GM23248 (cell line): ENCODE measurements around the gene NPC1.

Experiments
- EZH2 ChIP-seq: fragments of 200-600 bp; sonication (generic); IDR thresholded peaks from 2 replicates; pipeline ENCODE4 v1.6.1; 2018; ENCODE audit warnings: antibody characterized with exemption, mild to moderate bottlenecking; ENCODE audit not compliant: insufficient read depth, poor library complexity, severe bottlenecking
- EZH2phosphoT487 ChIP-seq: fragments of 200-600 bp; sonication (generic); IDR thresholded peaks from 2 replicates; pipeline ENCODE4 v1.6.1; 2018; ENCODE audit warnings: antibody characterized with exemption, moderate library complexity, mild to moderate bottlenecking, low read depth; ENCODE audit not compliant: insufficient read depth

DNA sequence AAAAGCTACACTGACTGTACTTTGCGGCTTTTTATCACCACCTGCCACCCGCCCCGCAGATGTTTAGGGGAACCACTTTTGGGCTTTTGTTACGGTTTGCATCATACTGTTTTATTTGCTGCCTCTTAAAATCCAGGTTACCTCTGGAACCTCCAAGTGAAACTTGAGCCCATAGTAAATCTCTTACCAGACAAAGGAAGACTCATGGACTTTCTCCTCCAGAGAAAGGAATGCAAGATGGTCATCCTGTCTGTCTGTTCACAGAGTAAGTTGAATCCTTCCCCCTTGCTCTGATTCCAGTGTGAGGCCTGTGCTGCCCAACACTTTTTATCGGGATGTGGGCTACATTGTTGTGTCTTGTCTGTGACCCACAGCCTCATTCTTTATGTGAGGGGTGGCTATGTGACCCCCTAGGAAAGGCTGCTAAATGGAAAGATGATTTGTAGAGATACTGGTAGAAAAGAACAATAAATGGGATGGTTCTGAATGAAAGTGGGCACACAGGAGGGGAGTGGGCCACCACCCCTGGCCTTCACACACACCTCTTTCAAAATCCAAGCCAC is 59.7 kb downstream of the NPC1 start:
- TF ChIP-seq EZH2phosphoT487 (no peak), EZH2 (no peak)
